ENCODE results near the gene ADAMTS17. TPM values are rescaled to one million over a fixed set of nuclear protein-coding genes. Genes with fewer than 3 reads are reported as not detected.

Gene ADAMTS17
- total and polyA plus RNA-seq, 9 of the 15 experiments (the other 6 are each of a cell fraction or from before 2014, with no cell fraction given), result 0.01 to 0.14 (median 0.07) TPM; not detected in 6

DNA sequence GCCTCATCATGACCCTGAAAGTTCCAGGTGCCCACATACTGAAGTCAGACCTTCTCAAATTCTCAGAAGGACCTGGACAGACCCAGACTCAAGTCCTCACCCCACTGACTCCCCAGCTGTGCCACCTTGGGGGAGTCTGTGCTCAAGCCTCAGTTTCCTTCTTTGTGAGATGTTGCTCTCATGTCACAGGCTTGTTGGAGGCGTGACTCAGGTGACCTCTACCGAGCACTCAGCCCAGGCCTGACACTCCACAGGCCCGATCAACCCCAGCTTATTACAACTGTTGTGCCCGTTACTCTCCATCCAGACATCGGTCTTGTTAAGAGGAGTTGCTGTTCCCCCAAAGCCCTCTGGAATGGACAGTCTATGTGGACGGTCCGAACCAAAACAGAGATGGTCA lies 332.4 kb downstream of the ADAMTS17 start:
- FAIRE-seq, result no peak
- intact Hi-C loops (cut with micrococcal nuclease) (no loop called here), in situ Hi-C loops (cut with MboI) (no loop called here)
- Histone ChIP-seq H3K9me3 (replicated peaks; ENCODE audit: control insufficient read depth, insufficient read depth, low read depth, low read length) (no peaks in the 10 kb centered on the region), H3K79me2 (ENCODE audit: control insufficient read depth, insufficient read depth, low read length) (no peaks in the 10 kb centered on the region), H3K4me2 (ENCODE audit: insufficient read depth, low read length) (no peak overlapping the region), H3K4me3 (no peak overlapping the region), H4K20me1 (replicated peaks; ENCODE audit: control insufficient read depth, insufficient read depth, low read length) (no peaks in the 10 kb centered on the region), H3K27ac (ENCODE audit: extremely low read depth, low read depth, low read length) (no peak overlapping the region), H3K36me3 (ENCODE audit: control insufficient read depth, insufficient read depth, low read length) (no peaks in the 10 kb centered on the region), H3K4me1 (replicated peaks in 1 of 2; ENCODE audit: control insufficient read depth in 2 of 2, insufficient read depth in 2 of 2, low read length in 2 of 2) (no peaks in the 10 kb centered on the region), H3K9ac (ENCODE audit: insufficient read depth in 1 of 2, low read depth in 2 of 2, low read length in 2 of 2) (no peak overlapping the region), H3K27me3 (ENCODE audit: control insufficient read depth in 2 of 2, insufficient read depth in 2 of 2, low read length in 2 of 2) (peaks cover 0 to 18% of the 10 kb centered on the region in 2 experiments; a peak in 3 of 5 replicates), H2AFZ (ENCODE audit: low read depth, low read length) (no peak overlapping the region), H3K9me1 (ENCODE audit: control insufficient read depth, insufficient read depth, low read length) (no peaks in the 10 kb centered on the region)
- ChIA-PET CTCF (ENCODE audit: low intra/inter-chr PET ratio) (no interaction called here), POLR2A (no interaction called here)
- BruUV-seq (replicated peaks), result no TSS peak
- under 1% methylated on average over 7 of the region's 7 CpGs for WGBS (ENCODE audit: insufficient coverage, low coverage, missing lambda C conversion rate)
- ATAC-seq, result no peak
- DNase-seq (ENCODE audit: extremely low read depth in 1 of 4, low spot score in 3 of 4), result no peak
- TF ChIP-seq SAFB (IDR thresholded peaks at IDR 0.05; ENCODE audit: borderline replicate concordance, low read depth, low read length), result no peak
- TF ChIP-seq ZNF561 (CRISPR knock-in tag; conservative IDR thresholded peaks at IDR 0.05), result no peak
- TF ChIP-seq, protein P1, sequence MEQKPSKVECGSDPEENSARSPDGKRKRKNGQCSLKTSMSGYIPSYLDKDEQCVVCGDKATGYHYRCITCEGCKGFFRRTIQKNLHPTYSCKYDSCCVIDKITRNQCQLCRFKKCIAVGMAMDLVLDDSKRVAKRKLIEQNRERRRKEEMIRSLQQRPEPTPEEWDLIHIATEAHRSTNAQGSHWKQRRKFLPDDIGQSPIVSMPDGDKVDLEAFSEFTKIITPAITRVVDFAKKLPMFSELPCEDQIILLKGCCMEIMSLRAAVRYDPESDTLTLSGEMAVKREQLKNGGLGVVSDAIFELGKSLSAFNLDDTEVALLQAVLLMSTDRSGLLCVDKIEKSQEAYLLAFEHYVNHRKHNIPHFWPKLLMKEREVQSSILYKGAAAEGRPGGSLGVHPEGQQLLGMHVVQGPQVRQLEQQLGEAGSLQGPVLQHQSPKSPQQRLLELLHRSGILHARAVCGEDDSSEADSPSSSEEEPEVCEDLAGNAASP (IDR thresholded peaks at IDR 0.05), result no peak
- TF ChIP-seq ZFX (CRISPR knock-in tag; IDR thresholded peaks at IDR 0.05), result no peak
- no peak for TF ChIP-seq ZBTB17 (CRISPR knock-in tag; IDR thresholded peaks at IDR 0.05)
- TF ChIP-seq, protein P2, sequence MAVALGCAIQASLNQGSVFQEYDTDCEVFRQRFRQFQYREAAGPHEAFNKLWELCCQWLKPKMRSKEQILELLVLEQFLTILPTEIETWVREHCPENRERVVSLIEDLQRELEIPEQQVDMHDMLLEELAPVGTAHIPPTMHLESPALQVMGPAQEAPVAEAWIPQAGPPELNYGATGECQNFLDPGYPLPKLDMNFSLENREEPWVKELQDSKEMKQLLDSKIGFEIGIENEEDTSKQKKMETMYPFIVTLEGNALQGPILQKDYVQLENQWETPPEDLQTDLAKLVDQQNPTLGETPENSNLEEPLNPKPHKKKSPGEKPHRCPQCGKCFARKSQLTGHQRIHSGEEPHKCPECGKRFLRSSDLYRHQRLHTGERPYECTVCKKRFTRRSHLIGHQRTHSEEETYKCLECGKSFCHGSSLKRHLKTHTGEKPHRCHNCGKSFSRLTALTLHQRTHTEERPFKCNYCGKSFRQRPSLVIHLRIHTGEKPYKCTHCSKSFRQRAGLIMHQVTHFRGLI (CRISPR knock-in tag; IDR thresholded peaks at IDR 0.05), result no peak
- no peak for TF ChIP-seq NR2F6 (CRISPR knock-in tag; IDR thresholded peaks at IDR 0.05)
- no peak for TF ChIP-seq CBFB (CRISPR knock-in tag; IDR thresholded peaks at IDR 0.05)
- TF ChIP-seq, protein P3, sequence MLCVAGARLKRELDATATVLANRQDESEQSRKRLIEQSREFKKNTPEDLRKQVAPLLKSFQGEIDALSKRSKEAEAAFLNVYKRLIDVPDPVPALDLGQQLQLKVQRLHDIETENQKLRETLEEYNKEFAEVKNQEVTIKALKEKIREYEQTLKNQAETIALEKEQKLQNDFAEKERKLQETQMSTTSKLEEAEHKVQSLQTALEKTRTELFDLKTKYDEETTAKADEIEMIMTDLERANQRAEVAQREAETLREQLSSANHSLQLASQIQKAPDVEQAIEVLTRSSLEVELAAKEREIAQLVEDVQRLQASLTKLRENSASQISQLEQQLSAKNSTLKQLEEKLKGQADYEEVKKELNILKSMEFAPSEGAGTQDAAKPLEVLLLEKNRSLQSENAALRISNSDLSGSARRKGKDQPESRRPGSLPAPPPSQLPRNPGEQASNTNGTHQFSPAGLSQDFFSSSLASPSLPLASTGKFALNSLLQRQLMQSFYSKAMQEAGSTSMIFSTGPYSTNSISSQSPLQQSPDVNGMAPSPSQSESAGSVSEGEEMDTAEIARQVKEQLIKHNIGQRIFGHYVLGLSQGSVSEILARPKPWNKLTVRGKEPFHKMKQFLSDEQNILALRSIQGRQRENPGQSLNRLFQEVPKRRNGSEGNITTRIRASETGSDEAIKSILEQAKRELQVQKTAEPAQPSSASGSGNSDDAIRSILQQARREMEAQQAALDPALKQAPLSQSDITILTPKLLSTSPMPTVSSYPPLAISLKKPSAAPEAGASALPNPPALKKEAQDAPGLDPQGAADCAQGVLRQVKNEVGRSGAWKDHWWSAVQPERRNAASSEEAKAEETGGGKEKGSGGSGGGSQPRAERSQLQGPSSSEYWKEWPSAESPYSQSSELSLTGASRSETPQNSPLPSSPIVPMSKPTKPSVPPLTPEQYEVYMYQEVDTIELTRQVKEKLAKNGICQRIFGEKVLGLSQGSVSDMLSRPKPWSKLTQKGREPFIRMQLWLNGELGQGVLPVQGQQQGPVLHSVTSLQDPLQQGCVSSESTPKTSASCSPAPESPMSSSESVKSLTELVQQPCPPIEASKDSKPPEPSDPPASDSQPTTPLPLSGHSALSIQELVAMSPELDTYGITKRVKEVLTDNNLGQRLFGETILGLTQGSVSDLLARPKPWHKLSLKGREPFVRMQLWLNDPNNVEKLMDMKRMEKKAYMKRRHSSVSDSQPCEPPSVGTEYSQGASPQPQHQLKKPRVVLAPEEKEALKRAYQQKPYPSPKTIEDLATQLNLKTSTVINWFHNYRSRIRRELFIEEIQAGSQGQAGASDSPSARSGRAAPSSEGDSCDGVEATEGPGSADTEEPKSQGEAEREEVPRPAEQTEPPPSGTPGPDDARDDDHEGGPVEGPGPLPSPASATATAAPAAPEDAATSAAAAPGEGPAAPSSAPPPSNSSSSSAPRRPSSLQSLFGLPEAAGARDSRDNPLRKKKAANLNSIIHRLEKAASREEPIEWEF (CRISPR knock-in tag; IDR thresholded peaks at IDR 0.05), result no peak
- no peak for TF ChIP-seq MTF1 (CRISPR knock-in tag; IDR thresholded peaks at IDR 0.05; ENCODE audit: borderline replicate concordance)
- TF ChIP-seq FOXK2 (conservative IDR thresholded peaks at IDR 0.05 in 1 of 2, IDR thresholded peaks at IDR 0.05 in 1 of 2; ENCODE audit: low read depth in 2 of 2), result no peak
